ENCODE measurements around the gene LRRC70.
"Not testable (repeated sequence)": the region's sequence is repeated elsewhere in the genome, so short reads cannot be mapped to it uniquely, and the experiment has no call there.

Gene LRRC70

GRCh38 chr5:62558941-62559340, 19.7 kb upstream of the LRRC70 start:
- Histone ChIP-seq H3K36me3 (no peaks in the 10 kb centered on the region), H3K27me3 (no peaks in the 10 kb centered on the region)
- no peak for TF ChIP-seq CTCF (IDR thresholded peaks at IDR 0.05)

GRCh38 chr5:62560786-62561185, 17.8 kb upstream of the LRRC70 start:
- Histone ChIP-seq H3K27ac (no peak overlapping the region), H3K27me3 (no peaks in the 10 kb centered on the region), H3K9me3 (no peaks in the 10 kb centered on the region), H3K4me3 (ENCODE audit: low read depth in 1 of 2, low read length in 1 of 2) (no peak overlapping the region), H3K4me1 (ENCODE audit: control insufficient read depth in 1 of 2, insufficient read depth in 1 of 2, low read depth in 1 of 2, low read length in 1 of 2) (no peaks in the 10 kb centered on the region), H3K36me3 (no peaks in the 10 kb centered on the region)
- TF ChIP-seq CTCF (IDR thresholded peaks at IDR 0.05): no peak

More at GRCh38 chr5:62558941-62559340, 19.7 kb upstream of the LRRC70 start:
- Histone ChIP-seq H3K4me1 (ENCODE audit: control insufficient read depth in 1 of 2, insufficient read depth in 1 of 2, low read depth in 1 of 2, low read length in 1 of 2) (no peaks in the 10 kb centered on the region), H3K4me3 (ENCODE audit: low read depth in 1 of 2, low read length in 1 of 2) (no peak overlapping the region), H3K27ac (no peak overlapping the region), H3K9me3 (no peaks in the 10 kb centered on the region)

- Histone ChIP-seq H3K27ac (no peak overlapping the region), H3K27me3 (no peaks in the 10 kb centered on the region)
Measured at GRCh38 chr5:62561896-62562295, 16.7 kb upstream of the LRRC70 start.

GRCh38 chr5:62562867-62563266, 15.8 kb upstream of the LRRC70 start:
- no peaks in the 10 kb centered on the region for H3K4me1 ChIP-seq (ENCODE audit: control insufficient read depth in 1 of 2, insufficient read depth in 1 of 2, low read depth in 1 of 2, low read length in 1 of 2)
- H3K9me3 ChIP-seq: no peaks in the 10 kb centered on the region
- no peak overlapping the region for H3K4me3 ChIP-seq (ENCODE audit: low read depth in 1 of 2, low read length in 1 of 2)
- no peak overlapping the region for H3K27ac ChIP-seq
- no peaks in the 10 kb centered on the region for H3K27me3 ChIP-seq
- no peak for TF ChIP-seq CTCF (IDR thresholded peaks at IDR 0.05)
- H3K36me3 ChIP-seq: no peaks in the 10 kb centered on the region

More at GRCh38 chr5:62561896-62562295, 16.7 kb upstream of the LRRC70 start:
- H3K4me1 ChIP-seq (ENCODE audit: control insufficient read depth in 1 of 2, insufficient read depth in 1 of 2, low read depth in 1 of 2, low read length in 1 of 2): no peaks in the 10 kb centered on the region
- no peaks in the 10 kb centered on the region for H3K36me3 ChIP-seq
- no peak overlapping the region for H3K4me3 ChIP-seq (ENCODE audit: low read depth in 1 of 2, low read length in 1 of 2)
- no peaks in the 10 kb centered on the region for H3K9me3 ChIP-seq
- TF ChIP-seq CTCF (IDR thresholded peaks at IDR 0.05): no peak

GRCh38 chr5:62564101-62564500, 14.5 kb upstream of the LRRC70 start:
- Histone ChIP-seq H3K9me3 (no peaks in the 10 kb centered on the region), H3K27me3 (no peaks in the 10 kb centered on the region), H3K4me3 (ENCODE audit: low read depth in 1 of 2, low read length in 1 of 2) (no peak overlapping the region), H3K36me3 (no peaks in the 10 kb centered on the region), H3K4me1 (ENCODE audit: control insufficient read depth in 1 of 2, insufficient read depth in 1 of 2, low read depth in 1 of 2, low read length in 1 of 2) (no peaks in the 10 kb centered on the region), H3K27ac (no peak overlapping the region)
- TF ChIP-seq CTCF (IDR thresholded peaks at IDR 0.05): no peak

- H3K4me3 ChIP-seq (ENCODE audit: low read depth in 1 of 2, low read length in 1 of 2); H3K27me3 ChIP-seq; H3K27ac ChIP-seq; H3K36me3 ChIP-seq; H3K4me1 ChIP-seq (ENCODE audit: control insufficient read depth in 1 of 2, insufficient read depth in 1 of 2, low read depth in 1 of 2, low read length in 1 of 2); H3K9me3 ChIP-seq: not testable (repeated sequence)
Measured at GRCh38 chr5:62565740-62566139, 12.9 kb upstream of the LRRC70 start.

Measured in neutrophil (primary cell).